HG03342 (cell line): Measurements from ENCODE around the gene TMPRSS3.
"Not testable (repeated sequence)": the region's sequence is repeated elsewhere in the genome, so short reads cannot be mapped to it uniquely, and the experiment has no call there.

Experiments used
- ATAC-seq: cut with Tn5 transposase; IDR thresholded peaks from one replicate; pipeline ENCODE4 v1.9.1; 2021; ENCODE audit warnings: mild to moderate bottlenecking, moderate library complexity; ENCODE audit not compliant: unreplicated experiment

Gene TMPRSS3

GRCh38 chr21:42409366-42409765 is 13.5 kb upstream of the TMPRSS3 start:
- no peak for ATAC-seq

DNA sequence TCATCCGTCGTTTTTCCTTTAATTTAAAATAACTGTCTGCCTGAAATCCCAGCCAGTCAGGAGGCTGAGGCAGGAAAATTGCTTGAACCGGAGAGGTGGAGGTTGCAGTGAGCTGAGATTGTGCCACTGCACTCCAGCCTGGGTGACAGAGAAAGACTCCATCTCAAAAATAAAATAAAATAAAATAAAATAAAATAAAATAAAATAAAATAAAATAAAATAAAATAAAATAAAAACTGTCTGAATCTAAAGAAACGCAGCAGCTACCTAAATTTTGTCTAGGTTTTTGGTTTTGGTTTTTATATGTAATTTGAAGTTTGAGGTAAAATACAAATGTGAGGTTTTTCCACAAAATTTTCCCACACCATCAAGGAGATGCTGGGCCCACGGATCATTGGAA is 12.9 kb upstream of the TMPRSS3 start:
- ATAC-seq, result not testable (repeated sequence)

GRCh38 chr21:42407476-42407875 is 11.6 kb upstream of the TMPRSS3 start:
- no peak for ATAC-seq

- no peak for ATAC-seq
Observed at GRCh38 chr21:42406866-42407265, 11.0 kb upstream of the TMPRSS3 start.

- ATAC-seq, result no peak
Observed at GRCh38 chr21:42406201-42406621, 10.4 kb upstream of the TMPRSS3 start.

- no peak for ATAC-seq
Observed at GRCh38 chr21:42405064-42406013, 9.5 kb upstream of the TMPRSS3 start.

GRCh38 chr21:42404539-42404938 is 8.7 kb upstream of the TMPRSS3 start:
- ATAC-seq, result no peak

DNA sequence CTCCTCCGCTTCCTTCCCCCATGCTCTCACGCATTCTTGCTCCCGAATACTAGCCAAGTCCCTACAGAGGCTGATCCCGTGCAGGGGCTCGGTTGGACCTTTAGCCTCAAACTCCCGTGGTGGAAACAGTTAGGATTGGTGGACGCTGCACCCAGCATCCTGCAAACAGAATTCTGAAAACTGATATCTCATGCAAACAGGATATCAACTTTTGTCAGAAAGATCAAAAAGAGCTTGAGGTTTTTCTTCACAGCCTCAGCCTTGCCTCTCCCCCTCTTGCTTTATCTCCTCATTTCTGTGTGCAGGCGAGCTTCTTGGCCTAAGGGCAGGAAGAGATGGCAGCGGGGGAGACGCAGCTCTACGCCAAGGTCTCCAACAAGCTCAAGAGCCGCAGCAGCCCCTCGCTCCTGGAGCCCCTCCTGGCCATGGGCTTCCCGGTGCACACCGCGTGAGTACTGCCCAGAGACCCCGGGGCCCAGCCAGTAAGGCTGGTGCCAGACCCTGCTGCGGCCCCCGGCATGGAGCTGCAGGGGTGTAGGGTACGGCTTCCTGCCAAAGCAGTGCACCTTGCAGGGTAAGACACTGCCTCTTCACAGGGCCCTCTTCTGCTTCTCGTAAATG is 7.9 kb upstream of the TMPRSS3 start, which contains the start of gene UBASH3A:
UBASH3A (plus strand) TSS at position 292 of the 621 bp plus-strand sequence; CDS start at position 336, 44 bp downstream.
- ATAC-seq, result no peak

DNA sequence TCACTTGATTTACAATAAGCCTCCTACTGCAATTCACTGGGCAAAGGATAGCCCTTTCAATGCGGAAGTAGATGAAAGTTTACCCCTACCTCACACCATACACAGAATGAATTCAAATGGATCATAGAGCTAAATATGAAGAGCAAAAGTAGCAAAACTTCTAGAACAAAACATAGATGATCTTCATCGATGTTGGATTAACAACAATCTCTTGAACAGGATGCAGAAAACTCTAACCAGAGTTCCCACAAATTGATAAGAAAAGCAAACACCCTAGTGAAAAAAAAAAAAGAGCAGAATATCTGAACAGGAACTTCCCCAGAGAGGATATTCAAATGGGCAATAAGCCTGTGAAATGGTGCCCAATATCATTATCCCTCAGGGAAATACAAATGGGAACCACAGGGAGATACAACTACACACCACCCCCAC is 6.0 kb upstream of the TMPRSS3 start:
- ATAC-seq, result no peak

DNA sequence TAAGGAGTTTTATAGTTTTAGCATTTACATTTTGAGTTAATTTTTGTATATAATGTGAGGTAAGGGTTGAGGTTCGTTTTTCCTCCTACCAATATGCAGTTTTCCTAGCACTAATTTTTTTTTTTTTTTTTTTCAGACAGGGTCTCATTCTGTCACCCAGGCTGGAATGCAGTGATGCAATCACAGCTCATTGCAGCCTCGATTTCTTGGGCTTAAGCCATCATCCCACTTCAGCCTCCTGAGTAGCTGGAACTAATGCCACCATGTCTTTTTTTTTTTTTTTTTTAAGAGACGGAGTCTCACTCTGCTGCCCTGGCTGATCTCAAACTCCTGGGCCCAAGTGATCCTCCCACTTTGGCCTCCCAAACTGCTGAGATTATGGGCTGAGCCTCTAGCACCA is 5.3 kb upstream of the TMPRSS3 start:
- no peak for ATAC-seq

GRCh38 chr21:42400525-42400924 is 4.7 kb upstream of the TMPRSS3 start:
- ATAC-seq, result no peak

- ATAC-seq, result no peak
Observed at GRCh38 chr21:42398436-42399028, 2.7 kb upstream of the TMPRSS3 start.

GRCh38 chr21:42397746-42398394 is 2.0 kb upstream of the TMPRSS3 start:
- ATAC-seq, result no peak

DNA sequence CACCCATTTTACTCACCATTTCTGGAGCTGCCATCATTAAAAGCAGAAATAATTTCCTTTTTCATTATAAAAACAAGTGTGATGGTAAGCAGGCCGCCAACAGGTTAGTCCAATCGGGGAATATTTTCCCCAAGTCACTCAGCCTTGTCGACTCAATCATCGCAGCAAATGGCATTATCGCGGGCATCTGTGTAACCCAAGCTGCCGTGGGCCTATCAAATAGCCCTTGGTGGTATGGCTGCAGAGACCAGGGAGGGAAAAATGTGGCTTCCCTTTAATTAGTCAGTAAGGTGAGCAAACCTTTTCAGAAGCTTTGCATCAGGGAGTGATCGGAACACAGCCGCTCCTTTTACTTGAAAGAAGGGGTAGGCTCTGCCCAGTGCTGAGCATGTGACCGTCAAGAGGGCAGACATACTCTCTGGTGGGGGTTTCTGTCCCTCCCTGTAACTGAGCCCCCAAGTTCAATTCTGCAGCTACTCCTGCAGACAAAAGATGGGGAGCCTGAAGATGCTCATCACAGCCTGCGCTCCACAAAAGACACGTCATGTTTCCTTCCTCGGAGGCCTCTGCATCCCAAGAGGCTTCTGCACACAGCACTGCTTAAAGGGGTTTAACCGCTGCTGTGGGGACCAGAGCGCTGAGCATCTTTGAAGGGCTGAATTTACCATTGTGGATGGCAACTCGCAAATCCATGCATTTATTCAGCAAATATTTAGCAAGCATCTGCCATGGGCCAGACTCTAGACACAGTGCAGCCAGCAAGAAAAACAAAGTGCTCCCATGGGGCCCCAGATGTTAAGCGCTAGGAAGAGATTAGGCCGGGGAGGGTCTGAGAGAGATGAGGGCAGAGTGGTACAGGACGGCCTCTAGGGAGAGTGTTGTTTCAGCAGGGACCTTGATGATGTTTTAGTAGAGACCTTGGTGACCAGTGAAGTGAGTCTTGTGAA is 1.2 kb upstream of the TMPRSS3 start:
- no peak for ATAC-seq

DNA sequence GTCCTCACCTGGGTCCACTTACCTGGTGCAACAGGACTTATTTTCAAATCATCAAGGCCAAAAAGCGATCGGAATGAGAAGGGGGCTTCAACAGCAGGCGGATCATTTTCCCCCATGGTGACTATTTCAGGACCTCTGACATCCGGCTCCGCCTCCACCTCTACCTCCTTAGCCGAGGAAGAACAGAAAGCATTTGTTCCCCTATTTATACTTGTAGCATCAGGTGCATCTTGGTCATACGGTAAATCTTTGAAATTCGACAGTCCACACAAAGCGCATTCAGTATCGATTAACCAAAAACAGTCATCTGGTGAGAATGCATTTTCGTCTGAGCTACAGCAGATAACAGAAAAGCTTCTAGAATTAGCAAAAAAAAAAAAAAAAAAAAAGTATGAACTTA is 550 bp downstream of the TMPRSS3 start:
- no peak for ATAC-seq

DNA sequence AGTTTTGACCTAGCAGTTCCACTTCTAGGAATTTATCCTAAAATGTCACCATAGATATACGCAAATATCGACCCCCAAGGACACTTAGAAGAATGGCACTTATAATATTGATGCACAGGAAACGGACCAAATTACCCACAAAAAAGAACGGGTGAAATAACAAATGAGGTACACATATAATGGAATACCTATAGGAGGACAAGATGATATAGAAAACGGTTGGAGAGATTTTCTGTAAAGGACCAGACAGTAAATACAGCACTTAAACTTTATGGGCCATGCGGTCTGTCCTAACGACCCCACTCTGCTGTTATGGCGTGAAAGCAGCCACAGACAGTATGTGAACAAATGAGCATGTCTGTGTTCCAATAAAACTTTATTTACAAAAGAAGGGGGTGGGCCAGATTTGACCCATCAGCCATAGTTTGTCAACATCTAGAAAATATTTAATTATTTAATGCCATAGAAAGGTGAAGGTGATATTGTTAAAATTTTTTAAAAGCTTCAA is 2.4 kb downstream of the TMPRSS3 start:
- ATAC-seq, result no peak

DNA sequence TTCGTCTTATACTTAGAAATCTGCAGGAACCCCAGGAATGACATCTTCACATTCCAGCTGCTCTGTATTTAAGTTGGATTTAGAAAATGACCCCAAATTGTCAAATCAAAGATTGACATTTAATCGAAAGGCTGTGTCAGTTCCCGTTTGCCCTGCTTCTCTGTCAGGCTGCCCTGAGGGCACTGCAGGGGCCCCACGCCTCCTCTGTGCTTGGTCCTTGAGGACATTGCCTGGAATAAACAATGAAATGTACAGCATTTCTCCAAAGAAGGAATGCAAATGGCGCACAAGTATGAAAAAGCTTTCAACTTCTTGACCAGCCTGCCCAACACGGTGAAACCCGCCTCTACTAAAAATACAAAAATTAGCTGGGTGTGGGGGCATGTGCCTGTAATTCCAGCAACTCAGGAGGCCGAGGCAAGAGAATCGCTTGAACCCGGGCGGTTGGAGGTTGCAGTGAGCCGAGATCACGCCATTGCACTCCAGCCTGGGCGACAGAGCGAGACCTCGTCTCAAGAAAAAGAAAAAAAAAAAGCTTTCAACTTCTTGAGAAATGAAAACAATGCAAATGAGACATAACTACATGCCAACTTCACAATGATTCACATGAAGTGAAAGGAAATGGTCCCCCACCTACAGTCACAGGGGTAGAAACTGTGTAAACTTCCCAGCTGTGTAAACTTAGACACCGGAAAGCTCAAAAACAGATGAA is 3.0 kb downstream of the TMPRSS3 start:
- ATAC-seq, result peak; percentile 69

DNA sequence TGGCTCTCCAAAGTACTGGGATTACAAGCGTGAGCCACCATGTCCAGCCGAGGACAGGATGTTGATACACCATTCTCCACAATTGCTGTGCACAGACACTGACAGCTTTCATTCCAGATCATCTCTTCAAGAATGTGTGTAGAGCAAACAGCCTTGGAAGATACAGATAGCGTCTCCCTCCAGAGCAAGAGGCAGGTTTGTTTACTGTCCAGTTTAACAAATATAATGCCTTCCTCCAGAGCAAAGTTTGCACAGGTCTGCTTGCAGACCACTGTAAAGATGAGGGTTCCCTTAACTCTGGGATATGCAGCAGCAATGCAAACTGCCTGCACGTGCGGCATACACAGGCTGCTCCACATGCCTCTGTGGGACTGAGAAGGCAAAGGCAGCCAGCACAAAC is 4.6 kb downstream of the TMPRSS3 start:
- no peak for ATAC-seq

DNA sequence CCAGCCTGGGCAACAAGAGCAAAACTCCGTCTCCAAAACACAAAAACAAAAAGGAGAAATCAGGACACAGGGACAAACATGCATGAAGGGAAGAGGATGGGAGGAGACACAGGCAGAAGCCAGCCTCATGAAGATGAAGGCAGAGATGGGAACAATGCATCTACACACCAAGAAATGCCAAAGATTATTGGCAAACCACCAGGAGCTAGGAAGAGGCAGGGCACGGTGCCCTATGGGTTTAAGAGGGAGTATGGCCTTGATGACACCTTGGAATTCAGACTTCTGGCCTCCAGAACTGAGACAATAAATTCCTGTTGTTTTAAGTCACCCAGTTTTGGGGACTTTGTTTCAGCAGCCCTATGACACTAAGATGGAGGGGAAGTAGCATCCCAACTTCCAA is 5.2 kb downstream of the TMPRSS3 start:
- ATAC-seq, result no peak
